Ectodermal cell (in vitro differentiated cells): ENCODE measurements around the gene CLBA1.

Experiments used
- H3K27ac ChIP-seq: 2 replicates; pipeline ENCODE4 v1.7.0; 2013; ENCODE audit warnings: mild to moderate bottlenecking, low read depth, low read length; ENCODE audit not compliant: insufficient read depth, poor library complexity, severe bottlenecking
- H3K27me3 ChIP-seq: 2 replicates; pipeline ENCODE4 v1.7.0; 2013; ENCODE audit warnings: mild to moderate bottlenecking, low read length; ENCODE audit not compliant: insufficient read depth, control insufficient read depth, poor library complexity, severe bottlenecking
- H3K36me3 ChIP-seq: one replicate; pipeline ENCODE4 v1.7.0; 2013; ENCODE audit warnings: low read length; ENCODE audit not compliant: control insufficient read depth, insufficient read depth
- H3K4me1 ChIP-seq: one replicate; pipeline ENCODE4 v1.7.0; 2013; ENCODE audit warnings: low read length; ENCODE audit not compliant: control insufficient read depth, insufficient read depth
- H3K4me3 ChIP-seq: 2 replicates; pipeline ENCODE4 v1.7.0; 2013; ENCODE audit warnings: low read depth, low read length, control low read depth; ENCODE audit not compliant: insufficient read depth
- H3K9me3 ChIP-seq: 2 replicates; pipeline ENCODE4 v1.7.0; 2013; ENCODE audit warnings: mild to moderate bottlenecking, low read length, moderate library complexity; ENCODE audit not compliant: control insufficient read depth
- WGBS, 2 experiments: methylation state at CpG; one replicate each; pipeline ENCODE4 v1.1.7; 2013; ENCODE audit warnings: missing lambda C conversion rate in 2 of 2; 5-methylcytosine and 5-hydroxymethylcytosine counted together

Gene CLBA1

GRCh38 chr14:104982548-104983230 is 2.9 kb upstream of the CLBA1 start:
- H3K27ac ChIP-seq = no peak overlapping the region
- H3K9me3 ChIP-seq = no peaks in the 10 kb centered on the region
- H3K27me3 ChIP-seq = peaks cover 37% of the 10 kb centered on the region
- H3K4me1 ChIP-seq = peaks cover 2% of the 10 kb centered on the region
- WGBS, 2 experiments = 83 to 86% methylated on average over 10 of the region's 10 CpGs
- H3K4me3 ChIP-seq = no peak overlapping the region
- no peaks in the 10 kb centered on the region for H3K36me3 ChIP-seq

GRCh38 chr14:104983231-104983721 is 2.3 kb upstream of the CLBA1 start:
- Histone ChIP-seq H3K9me3 (no peaks in the 10 kb centered on the region), H3K4me3 (no peak overlapping the region), H3K27ac (no peak overlapping the region), H3K4me1 (no peaks in the 10 kb centered on the region), H3K36me3 (no peaks in the 10 kb centered on the region), H3K27me3 (peaks cover 32% of the 10 kb centered on the region)
- WGBS, 2 experiments = 86 to 87% methylated on average over 12 of the region's 12 CpGs

GRCh38 chr14:104984056-104984894 is 1.3 kb upstream of the CLBA1 start:
- Histone ChIP-seq H3K36me3 (no peaks in the 10 kb centered on the region), H3K27ac (no peak overlapping the region), H3K4me3 (no peak overlapping the region), H3K4me1 (no peaks in the 10 kb centered on the region), H3K27me3 (peaks cover 23% of the 10 kb centered on the region), H3K9me3 (no peaks in the 10 kb centered on the region)
- WGBS, 2 experiments = 90 to 92% methylated on average over 15 of the region's 15 CpGs

GRCh38 chr14:104986487-104987164 is 1.0 kb downstream of the CLBA1 start:
- H3K9me3 ChIP-seq = no peaks in the 10 kb centered on the region
- H3K4me1 ChIP-seq = no peaks in the 10 kb centered on the region
- peaks cover 3% of the 10 kb centered on the region for H3K36me3 ChIP-seq
- 77 to 79% methylated on average over 19 of the region's 19 CpGs for WGBS, 2 experiments
- H3K27me3 ChIP-seq = peaks cover 3% of the 10 kb centered on the region
- H3K27ac ChIP-seq = no peak overlapping the region
- H3K4me3 ChIP-seq = peak overlapping the region; percentile 83

GRCh38 chr14:104989236-104989950 is 3.8 kb downstream of the CLBA1 start:
- no peaks in the 10 kb centered on the region for H3K9me3 ChIP-seq
- peaks cover 11% of the 10 kb centered on the region for H3K36me3 ChIP-seq
- H3K4me3 ChIP-seq = no peak overlapping the region
- H3K4me1 ChIP-seq = no peaks in the 10 kb centered on the region
- no peak overlapping the region for H3K27ac ChIP-seq
- no peaks in the 10 kb centered on the region for H3K27me3 ChIP-seq
- WGBS, 2 experiments = 91 to 92% methylated on average over 16 of the region's 16 CpGs

GRCh38 chr14:104989951-104990303 is 4.3 kb downstream of the CLBA1 start:
- no peaks in the 10 kb centered on the region for H3K9me3 ChIP-seq
- WGBS, 2 experiments = 88 to 92% methylated on average over 7 of the region's 7 CpGs
- peaks cover 11% of the 10 kb centered on the region for H3K36me3 ChIP-seq
- no peaks in the 10 kb centered on the region for H3K27me3 ChIP-seq
- H3K4me3 ChIP-seq = no peak overlapping the region
- H3K4me1 ChIP-seq = no peaks in the 10 kb centered on the region
- no peak overlapping the region for H3K27ac ChIP-seq

- no peaks in the 10 kb centered on the region for H3K27me3 ChIP-seq
- WGBS, 2 experiments = 90 to 95% methylated on average over 34 of the region's 34 CpGs
- H3K4me1 ChIP-seq = no peaks in the 10 kb centered on the region
- no peaks in the 10 kb centered on the region for H3K9me3 ChIP-seq
- no peak overlapping the region for H3K27ac ChIP-seq
- H3K36me3 ChIP-seq = peaks cover 13% of the 10 kb centered on the region
- no peak overlapping the region for H3K4me3 ChIP-seq
Observed at GRCh38 chr14:104991896-104992230, 6.3 kb downstream of the CLBA1 start.

GRCh38 chr14:104992501-104992900 is 6.9 kb downstream of the CLBA1 start:
- 94 to 97% methylated on average over 11 of the region's 11 CpGs for WGBS, 2 experiments
- no peak overlapping the region for H3K27ac ChIP-seq
- no peaks in the 10 kb centered on the region for H3K9me3 ChIP-seq
- H3K4me3 ChIP-seq = no peak overlapping the region
- no peaks in the 10 kb centered on the region for H3K4me1 ChIP-seq
- no peaks in the 10 kb centered on the region for H3K27me3 ChIP-seq
- H3K36me3 ChIP-seq = peaks cover 13% of the 10 kb centered on the region

GRCh38 chr14:104993306-104993705 is 7.7 kb downstream of the CLBA1 start:
- Histone ChIP-seq H3K27ac (no peak overlapping the region), H3K27me3 (no peaks in the 10 kb centered on the region), H3K4me3 (no peak overlapping the region), H3K36me3 (peaks cover 13% of the 10 kb centered on the region), H3K4me1 (no peaks in the 10 kb centered on the region), H3K9me3 (no peaks in the 10 kb centered on the region)
- 93 to 94% methylated on average over 12 of the region's 12 CpGs for WGBS, 2 experiments
